Retina (tissue), 1 donor: Measurements from ENCODE around the gene MAIP1.

Source experiments
- DNase-seq: peaks from one replicate; pipeline ENCODE4 v3.0.0-alpha.2; 2016

MAIP1 gene

GRCh38 chr2:199992296-199992695 lies 36.9 kb downstream of the MAIP1 start:
- DNase-seq, result no peak

- no peak for DNase-seq
Observed at GRCh38 chr2:199994371-199994770, 39.0 kb downstream of the MAIP1 start.

GRCh38 chr2:199994896-199995295 lies 39.5 kb downstream of the MAIP1 start:
- DNase-seq, result no peak

- DNase-seq, result no peak
Observed at GRCh38 chr2:199997296-199997695, 41.9 kb downstream of the MAIP1 start.

GRCh38 chr2:199999166-199999565 lies 43.8 kb downstream of the MAIP1 start:
- DNase-seq, result no peak

GRCh38 chr2:200000444-200001163 lies 45.2 kb downstream of the MAIP1 start:
- no peak for DNase-seq

GRCh38 chr2:200003444-200003843 lies 48.1 kb downstream of the MAIP1 start:
- DNase-seq, result no peak

- DNase-seq, result no peak
Observed at GRCh38 chr2:200005675-200006074, 50.3 kb downstream of the MAIP1 start.

- DNase-seq, result no peak
Observed at GRCh38 chr2:200007306-200007705, 51.9 kb downstream of the MAIP1 start.

GRCh38 chr2:200012401-200012800 lies 57.0 kb downstream of the MAIP1 start:
- no peak for DNase-seq
